K562 (cell line): ENCODE measurements around the gene MED15. TPM values are rescaled to one million over a fixed set of nuclear protein-coding genes. Genes with fewer than 3 reads are reported as not detected.

ENCODE experiments used
- CREM ChIP-seq: IDR thresholded peaks from 2 replicates; pipeline ENCODE4 v1.6.1; 2014; ENCODE audit warnings: antibody characterized with exemption, low read depth
- E2F3 ChIP-seq: fragments of 250-450 bp; sonication (Bioruptor Pico); IDR thresholded peaks from 2 replicates; pipeline ENCODE4 v1.4.0; 2020; ENCODE audit warnings: mild to moderate bottlenecking
- ELF4 ChIP-seq: fragments of 450-650 bp; formaldehyde crosslinking; IDR thresholded peaks from 2 replicates; pipeline ENCODE4 v1.4.0; 2022; ENCODE audit warnings: missing genetic modification characterization
- HDAC6 ChIP-seq: IDR thresholded peaks from 2 replicates; pipeline ENCODE4 v1.6.1; 2012; ENCODE audit warnings: low read depth, mild to moderate bottlenecking, control low read depth, inconsistent platforms, low read length, moderate library complexity
- ILF3 ChIP-seq: fragments of 450-650 bp; IDR thresholded peaks from 2 replicates; pipeline ENCODE4 v1.6.1; 2018; ENCODE audit warnings: antibody characterized with exemption, mild to moderate bottlenecking, moderate library complexity, borderline replicate concordance
- MGA ChIP-seq: fragments of 450-650 bp; IDR thresholded peaks from 2 replicates; pipeline ENCODE4 v1.6.1; 2016; ENCODE audit warnings: mild to moderate bottlenecking, moderate library complexity
- NCOA4 ChIP-seq: fragments of 450-650 bp; IDR thresholded peaks from 2 replicates; pipeline ENCODE4 v1.6.1; 2018; ENCODE audit warnings: mild to moderate bottlenecking; ENCODE audit not compliant: partially characterized antibody
- NCOA6 ChIP-seq: fragments of 450-650 bp; IDR thresholded peaks from 2 replicates; pipeline ENCODE4 v1.6.1; 2017; ENCODE audit warnings: mild to moderate bottlenecking
- NONO ChIP-seq, 2 experiments: fragments of 200-400 bp in 1 of 2; fragments of 450-650 bp in 1 of 2; formaldehyde crosslinking in 1 of 2; IDR thresholded peaks; 2 replicates each; pipeline ENCODE4 v1.6.1; 2017; ENCODE audit warnings: low read depth in 2 of 2, mild to moderate bottlenecking in 2 of 2, moderate library complexity in 2 of 2, low read length in 1 of 2
- NR1H2 ChIP-seq: sonication (generic); formaldehyde crosslinking; IDR thresholded peaks from 2 replicates; pipeline ENCODE4 v1.4.0; 2020; ENCODE audit warnings: mild to moderate bottlenecking, missing genetic modification reagents
- PTTG1 ChIP-seq: fragments of 450-650 bp; IDR thresholded peaks from 2 replicates; pipeline ENCODE4 v1.6.1; 2016; ENCODE audit warnings: low read depth, mild to moderate bottlenecking, missing genetic modification characterization, missing compliant biosample characterization
- RFX7 ChIP-seq: fragments of 250-450 bp; sonication (Bioruptor Pico); IDR thresholded peaks from 2 replicates; pipeline ENCODE4 v1.5.1; 2021; ENCODE audit warnings: mild to moderate bottlenecking
- SUPT5H ChIP-seq: fragments of 450-650 bp; IDR thresholded peaks from 2 replicates; pipeline ENCODE4 v1.6.1; 2016
- ZBTB8A ChIP-seq: fragments of 450-650 bp; IDR thresholded peaks from 2 replicates; pipeline ENCODE4 v1.6.1; 2018; ENCODE audit warnings: mild to moderate bottlenecking, moderate library complexity; ENCODE audit not compliant: partially characterized antibody
- ZNF24 ChIP-seq: fragments of 450-650 bp; IDR thresholded peaks from 2 replicates; pipeline ENCODE4 v1.6.1; 2016
- ZSCAN29 ChIP-seq: fragments of 450-650 bp; IDR thresholded peaks from 2 replicates; pipeline ENCODE4 v1.6.1; 2017
- polyA plus RNA-seq, 8 experiments: library from polyadenylated mRNA; depleted of rRNA in 4 of 8; stranded (reverse) in 5 of 8; unstranded in 3 of 8; fragments of >200 nt; fragmentation: Nextera tagmentation in 2 of 8; fragmentation: Illumina TruSeq in 1 of 8; extraction: Ambion mirVana in 2 of 8; extraction: Trizol in 1 of 8; gene quantifications; 2 replicates each; pipeline versions ENCODE4 v1.2.1 to v1.2.3, GENCODE V29; 2011 to 2014; ENCODE audit warnings: inconsistent platforms in 1 of 8, missing spikeins in 1 of 8
- total RNA-seq, 7 experiments: library from RNA; depleted of rRNA in 6 of 7; stranded (reverse); fragments of >200 nt in 6 of 7; fragmentation: Illumina TruSeq in 2 of 7; extraction: Trizol in 2 of 7; gene quantifications; 2 replicates each; pipeline versions ENCODE4 v1.2.1 to v1.2.3, GENCODE V29; 2011 to 2021; ENCODE audit warnings: low replicate concordance in 1 of 7
- TF ChIP-seq, protein P1 (sequence below): fragments of 450-650 bp; IDR thresholded peaks from 2 replicates; pipeline ENCODE4 v1.6.1; 2017; ENCODE audit warnings: antibody characterized with exemption

Gene MED15
- total and polyA plus RNA-seq, 9 of the 15 experiments (the other 6 are each of a cell fraction or from before 2014, with no cell fraction given), result 4.0 to 271 (median 60.1) TPM

DNA sequence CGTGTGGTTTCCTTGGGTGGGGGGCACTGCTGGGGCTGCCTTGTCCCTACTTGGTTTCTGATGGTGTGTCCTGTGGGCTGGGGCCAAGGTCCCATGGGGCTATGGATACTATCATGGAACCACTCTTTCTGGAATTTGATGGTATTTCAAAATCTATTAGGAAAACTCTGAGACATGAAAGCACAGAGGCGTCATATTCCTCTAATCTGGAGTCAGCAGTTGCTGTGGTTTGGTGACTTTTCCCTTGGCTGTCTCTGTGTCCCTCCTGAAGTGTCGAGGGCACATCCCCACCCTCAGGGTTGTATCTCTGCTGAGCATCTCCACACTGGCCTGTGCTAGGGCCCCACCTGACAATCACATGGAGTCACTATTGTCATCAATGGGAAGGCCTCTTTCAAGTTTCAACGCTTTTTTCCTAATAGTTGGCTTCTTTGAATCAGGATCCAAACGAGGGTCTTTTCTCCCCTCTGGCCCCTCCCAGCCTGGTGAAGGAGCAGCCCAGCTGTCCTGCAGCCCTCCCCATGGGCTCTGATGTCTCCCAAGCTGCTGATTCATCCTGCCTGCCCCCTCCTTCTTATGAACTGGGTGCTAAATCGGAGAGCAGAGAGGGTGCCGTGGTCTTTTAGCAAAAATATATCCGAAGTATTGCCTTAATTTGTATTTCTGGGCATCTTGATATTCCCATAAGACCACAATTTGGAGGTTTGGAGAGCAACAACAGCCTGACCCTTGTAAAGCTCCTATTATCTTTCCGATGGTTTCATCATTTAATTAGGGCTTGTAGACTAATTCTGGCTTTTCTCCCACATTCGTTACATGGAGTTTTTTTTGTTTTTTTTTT lies 38.5 kb downstream of the MED15 start (continued):
- TF ChIP-seq HDAC6 (no peak), SUPT5H (no peak), ZBTB8A (no peak), NR1H2 (CRISPR knock-in tag) (0 out of 2 replicates have a peak, but pooled peaks have one; percentile 94), RFX7 (CRISPR knock-in tag) (peak; percentile 76; the same call in 1 of the 2 replicates), ELF4 (CRISPR knock-in tag) (peak; percentile 99), NONO (IDR thresholded peaks at IDR 0.05; ENCODE audit: low read depth in 2 of 2, low read length in 1 of 2) (no peak), CREM (no peak), NCOA4 (no peak), ILF3 (no peak), ZSCAN29 (no peak), E2F3 (CRISPR knock-in tag) (peak; percentile 96), ZNF24 (no peak), PTTG1 (tag) (peak; percentile 98), MGA (no peak), NCOA6 (no peak)
- TF ChIP-seq, protein P1, sequence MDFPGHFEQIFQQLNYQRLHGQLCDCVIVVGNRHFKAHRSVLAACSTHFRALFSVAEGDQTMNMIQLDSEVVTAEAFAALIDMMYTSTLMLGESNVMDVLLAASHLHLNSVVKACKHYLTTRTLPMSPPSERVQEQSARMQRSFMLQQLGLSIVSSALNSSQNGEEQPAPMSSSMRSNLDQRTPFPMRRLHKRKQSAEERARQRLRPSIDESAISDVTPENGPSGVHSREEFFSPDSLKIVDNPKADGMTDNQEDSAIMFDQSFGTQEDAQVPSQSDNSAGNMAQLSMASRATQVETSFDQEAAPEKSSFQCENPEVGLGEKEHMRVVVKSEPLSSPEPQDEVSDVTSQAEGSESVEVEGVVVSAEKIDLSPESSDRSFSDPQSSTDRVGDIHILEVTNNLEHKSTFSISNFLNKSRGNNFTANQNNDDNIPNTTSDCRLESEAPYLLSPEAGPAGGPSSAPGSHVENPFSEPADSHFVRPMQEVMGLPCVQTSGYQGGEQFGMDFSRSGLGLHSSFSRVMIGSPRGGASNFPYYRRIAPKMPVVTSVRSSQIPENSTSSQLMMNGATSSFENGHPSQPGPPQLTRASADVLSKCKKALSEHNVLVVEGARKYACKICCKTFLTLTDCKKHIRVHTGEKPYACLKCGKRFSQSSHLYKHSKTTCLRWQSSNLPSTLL, result no peak
